GM21737 (cell line): ENCODE results near the gene RNF168.
"Not testable (repeated sequence)": the region's sequence is repeated elsewhere in the genome, so short reads cannot be mapped to it uniquely, and the experiment has no call there.

Experiments used
- ATAC-seq: cut with Tn5 transposase; IDR thresholded peaks from one replicate; pipeline ENCODE4 v1.9.1; 2021; ENCODE audit warnings: mild to moderate bottlenecking, moderate library complexity; ENCODE audit not compliant: unreplicated experiment

RNF168 gene

DNA sequence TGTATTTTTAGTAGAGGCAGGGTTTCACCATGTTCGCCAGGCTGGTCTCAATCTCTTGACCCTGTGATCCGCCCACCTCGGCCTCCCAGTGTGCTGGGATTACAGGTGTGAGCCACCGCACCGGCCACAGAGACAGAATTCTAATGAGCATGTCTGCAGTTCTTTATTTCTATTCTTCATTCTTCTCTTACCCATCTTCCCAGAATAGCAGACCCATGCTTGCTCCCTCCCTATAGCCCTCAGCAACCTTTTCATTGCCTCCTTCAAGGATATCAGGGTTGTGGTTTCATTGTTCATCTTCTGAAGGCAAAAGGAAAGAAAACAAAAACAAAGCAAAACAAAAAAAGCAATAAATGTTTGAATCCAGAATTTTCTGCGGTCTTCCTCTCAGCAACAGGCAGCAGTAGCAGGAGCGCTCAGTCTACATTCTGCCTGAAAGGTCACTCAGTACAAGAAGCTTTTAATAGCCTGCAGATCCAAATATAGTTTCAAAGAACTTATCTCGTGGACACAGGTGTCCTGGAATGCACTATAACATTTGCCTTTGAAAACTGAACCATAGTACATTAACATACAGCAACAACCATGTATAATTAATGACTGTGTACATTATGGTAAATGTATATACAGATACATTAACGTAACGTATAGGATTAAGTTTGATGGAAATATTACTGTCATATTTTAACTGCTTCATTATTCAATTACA lies 11.5 kb upstream of the RNF168 start, which contains the start of gene SMCO1:
TSS of gene SMCO1 (minus strand) at position 434 of the 709 bp plus-strand sequence. CDS start at position 297, 137 bp downstream.
- ATAC-seq, result no peak

DNA sequence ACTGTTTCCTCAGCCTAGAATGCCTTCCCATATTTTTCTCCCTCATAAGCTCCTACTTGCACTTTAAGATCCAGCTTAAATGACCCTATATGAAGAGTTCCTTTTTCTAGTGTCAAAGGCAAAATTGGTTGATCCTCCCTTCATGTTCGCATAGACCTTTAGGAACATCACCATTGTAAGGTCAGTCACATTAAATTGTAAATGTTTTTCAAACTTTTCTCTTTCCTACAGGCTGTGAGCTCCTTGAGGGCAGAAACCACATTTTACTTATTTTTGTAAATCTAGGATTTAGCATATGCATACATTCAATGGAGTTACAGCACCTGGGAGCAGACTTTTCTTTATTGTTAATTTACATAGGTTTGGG lies 10.8 kb upstream of the RNF168 start:
- ATAC-seq, result no peak

DNA sequence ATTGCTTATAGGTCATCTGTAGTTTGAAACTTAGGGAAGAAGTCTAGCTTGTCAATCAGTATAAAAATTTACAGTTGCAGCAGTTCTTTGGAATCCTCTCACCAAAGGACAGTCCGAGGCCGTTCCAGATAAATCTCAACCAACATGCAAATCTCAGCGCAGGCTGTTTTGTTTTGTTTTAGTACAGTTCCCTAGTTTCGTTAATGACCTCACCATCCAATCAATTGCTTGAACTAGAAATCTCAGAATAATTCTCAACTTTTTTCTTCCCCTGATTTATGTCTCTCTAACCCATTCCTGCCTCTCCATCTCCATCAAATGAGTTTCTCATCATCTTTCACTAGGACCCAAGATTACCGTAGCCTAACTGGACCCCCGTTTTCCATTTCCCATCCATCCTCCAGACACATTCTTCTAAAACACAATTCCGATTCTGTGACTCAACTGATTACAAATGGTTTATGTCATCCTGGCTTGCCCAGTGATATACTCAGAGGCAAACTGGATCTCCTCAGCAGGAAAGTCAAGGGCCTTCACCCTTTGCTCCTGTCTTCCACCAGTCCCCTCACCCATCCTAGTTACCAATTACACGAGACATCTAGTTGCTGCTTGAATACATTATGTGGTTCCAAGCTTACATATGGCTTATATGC lies 10.3 kb upstream of the RNF168 start:
- no peak for ATAC-seq

DNA sequence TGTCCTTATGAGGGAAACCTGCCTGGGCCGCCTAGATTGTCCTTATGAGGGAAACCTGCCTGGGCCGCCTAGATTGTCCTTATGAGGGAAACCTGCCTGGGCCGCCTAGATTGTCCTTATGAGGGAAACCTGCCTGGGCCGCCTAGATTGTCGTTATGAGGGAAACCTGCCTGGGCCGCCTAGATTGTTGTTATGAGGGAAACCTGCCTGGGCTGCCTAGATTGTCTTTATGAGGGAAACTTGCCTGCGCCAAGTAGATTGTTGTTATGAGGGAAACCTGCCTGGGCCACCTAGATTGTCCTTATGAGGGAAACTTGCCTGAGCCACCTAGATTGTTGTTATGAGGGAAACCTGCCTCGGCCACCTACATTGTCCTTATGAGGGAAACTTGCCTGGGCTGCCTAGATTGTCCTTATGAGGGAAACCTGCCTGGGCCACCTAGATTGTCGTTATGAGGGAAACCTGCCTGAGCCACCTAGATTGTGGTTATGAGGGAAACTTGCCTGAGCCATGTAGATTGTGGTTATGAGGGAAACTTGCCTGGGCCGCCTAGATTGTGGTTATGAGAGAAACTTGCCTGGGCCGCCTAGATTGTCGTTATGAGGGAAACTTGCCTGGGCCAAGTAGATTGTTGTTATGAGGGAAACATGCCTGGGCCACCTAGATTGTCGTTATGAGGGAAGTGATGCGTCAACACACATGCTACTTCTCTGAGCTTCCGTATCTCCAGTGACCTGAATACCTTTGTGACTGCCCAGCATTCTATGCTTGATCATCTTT lies 8.3 kb upstream of the RNF168 start:
- ATAC-seq, result not testable (repeated sequence)

DNA sequence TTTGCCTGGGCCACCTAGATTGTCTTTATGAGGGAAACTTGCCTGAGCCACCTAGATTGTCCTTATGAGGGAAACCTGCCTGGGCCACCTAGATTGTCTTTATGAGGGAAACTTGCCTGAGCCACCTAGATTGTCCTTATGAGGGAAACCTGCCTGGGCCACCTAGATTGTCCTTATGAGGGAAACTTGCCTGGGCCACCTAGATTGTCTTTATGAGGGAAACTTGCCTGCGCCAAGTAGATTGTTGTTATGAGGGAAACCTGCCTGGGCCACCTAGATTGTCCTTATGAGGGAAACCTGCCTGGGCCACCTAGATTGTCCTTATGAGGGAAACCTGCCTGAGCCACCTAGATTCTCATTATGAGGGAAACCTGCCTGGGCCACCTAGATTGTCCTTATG lies 7.5 kb upstream of the RNF168 start:
- ATAC-seq, result not testable (repeated sequence)

DNA sequence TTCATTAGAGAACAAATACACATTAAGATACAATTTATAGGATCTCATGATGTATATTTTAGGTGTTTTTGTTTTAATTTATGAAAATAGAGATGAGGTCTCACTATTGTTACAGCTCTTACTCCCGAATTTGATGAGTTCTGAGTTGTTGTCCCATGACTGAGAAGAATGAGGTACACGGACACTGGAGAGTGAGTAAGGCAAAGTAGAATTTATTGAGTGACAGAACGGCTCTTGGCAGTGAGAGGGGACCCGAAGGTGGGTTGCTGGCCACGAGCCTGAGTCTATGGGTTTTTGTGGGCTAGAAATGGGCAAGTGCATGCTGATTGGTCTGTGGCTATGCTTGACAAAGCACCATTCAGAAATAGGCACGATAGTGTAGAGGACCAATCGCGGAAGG lies 3.1 kb upstream of the RNF168 start:
- ATAC-seq, result no peak

DNA sequence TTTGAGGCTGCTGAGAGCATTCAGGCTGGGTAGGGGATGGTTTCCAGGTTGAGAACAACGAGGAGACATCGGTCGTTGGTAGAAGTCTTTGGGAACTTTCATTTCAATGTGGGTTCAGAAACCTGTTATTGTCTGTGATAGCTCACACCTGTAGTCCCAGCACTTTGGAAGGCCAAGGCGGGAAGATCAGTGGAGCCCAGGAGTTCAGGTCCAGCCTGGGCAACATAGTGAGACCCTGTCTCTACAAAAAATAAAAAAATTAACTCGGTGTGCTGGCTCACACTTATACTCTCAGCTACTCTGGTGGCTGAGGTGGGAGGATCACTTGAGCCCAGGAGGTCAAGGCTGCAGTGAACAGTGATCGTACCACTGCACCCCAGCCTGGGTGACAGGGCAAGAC lies 988 bp upstream of the RNF168 start:
- ATAC-seq, result no peak

DNA sequence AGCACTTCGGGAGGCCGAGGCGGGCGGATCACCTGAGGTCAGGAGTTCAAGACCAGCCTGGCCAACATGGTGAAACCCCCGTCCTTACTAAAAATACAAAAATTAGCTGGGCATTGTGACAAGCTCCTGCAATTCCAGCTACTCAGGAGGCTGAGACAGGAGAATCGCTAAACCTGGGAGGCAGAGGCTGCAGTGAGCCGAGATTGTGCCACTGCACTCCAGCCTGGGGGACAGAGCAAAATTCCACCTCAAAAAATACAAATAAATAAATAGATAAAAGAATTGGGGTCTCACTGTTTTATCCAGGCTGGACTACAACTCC lies 470 bp upstream of the RNF168 start:
- not testable (repeated sequence) for ATAC-seq

DNA sequence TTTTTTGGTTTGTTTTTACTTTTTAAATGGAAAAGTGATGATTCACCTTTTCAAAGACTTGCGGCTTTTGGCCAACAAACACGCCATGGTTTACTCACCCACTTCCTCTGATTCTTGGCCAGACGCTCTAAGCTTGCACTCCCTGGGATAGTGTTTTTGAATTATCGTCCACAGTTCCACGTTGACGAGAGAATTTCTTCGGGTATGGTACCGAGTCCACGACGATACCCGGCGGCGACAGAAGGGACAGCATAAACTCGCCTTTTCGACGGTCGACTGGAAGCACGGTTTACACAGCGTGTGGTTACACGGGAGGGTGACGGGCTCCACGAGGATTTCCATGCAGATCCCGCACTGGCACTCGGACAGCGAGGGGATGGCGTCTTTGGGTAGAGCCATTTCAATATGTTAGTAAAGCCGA lies 783 bp downstream of the RNF168 start:
- ATAC-seq, result peak; percentile 17

DNA sequence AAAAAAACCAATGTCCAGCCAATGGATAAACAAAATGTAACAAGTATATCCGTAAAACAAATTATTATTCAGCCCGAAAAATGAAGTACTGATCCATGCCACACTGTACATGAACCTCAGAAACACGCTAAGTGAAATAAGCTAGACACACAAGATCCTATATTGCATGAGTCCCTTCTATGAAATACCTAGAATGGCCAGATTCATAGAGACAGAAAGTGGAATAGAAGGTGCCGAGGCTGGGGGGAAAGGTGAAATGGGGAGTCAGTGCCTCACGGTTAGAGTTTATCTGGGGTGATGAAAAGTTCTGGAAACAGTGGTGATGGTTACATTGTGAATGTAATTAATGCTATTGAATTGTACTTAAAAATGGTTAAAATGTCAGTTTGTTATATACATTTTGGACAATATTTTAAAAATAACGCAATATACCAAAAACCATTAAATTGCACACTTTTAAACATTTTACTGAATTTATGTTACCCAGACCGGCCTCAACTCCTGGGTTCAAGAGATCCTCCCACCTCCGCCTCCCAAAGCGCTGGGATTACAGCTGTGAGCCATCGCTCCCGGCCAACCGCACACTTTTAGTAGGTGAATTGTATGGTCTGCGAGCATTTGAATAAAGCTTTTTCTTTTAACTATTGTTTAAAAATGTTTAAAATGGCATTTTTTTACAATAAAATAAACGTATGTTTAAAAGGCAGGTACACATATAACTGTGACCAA lies 2.1 kb downstream of the RNF168 start:
- no peak for ATAC-seq

DNA sequence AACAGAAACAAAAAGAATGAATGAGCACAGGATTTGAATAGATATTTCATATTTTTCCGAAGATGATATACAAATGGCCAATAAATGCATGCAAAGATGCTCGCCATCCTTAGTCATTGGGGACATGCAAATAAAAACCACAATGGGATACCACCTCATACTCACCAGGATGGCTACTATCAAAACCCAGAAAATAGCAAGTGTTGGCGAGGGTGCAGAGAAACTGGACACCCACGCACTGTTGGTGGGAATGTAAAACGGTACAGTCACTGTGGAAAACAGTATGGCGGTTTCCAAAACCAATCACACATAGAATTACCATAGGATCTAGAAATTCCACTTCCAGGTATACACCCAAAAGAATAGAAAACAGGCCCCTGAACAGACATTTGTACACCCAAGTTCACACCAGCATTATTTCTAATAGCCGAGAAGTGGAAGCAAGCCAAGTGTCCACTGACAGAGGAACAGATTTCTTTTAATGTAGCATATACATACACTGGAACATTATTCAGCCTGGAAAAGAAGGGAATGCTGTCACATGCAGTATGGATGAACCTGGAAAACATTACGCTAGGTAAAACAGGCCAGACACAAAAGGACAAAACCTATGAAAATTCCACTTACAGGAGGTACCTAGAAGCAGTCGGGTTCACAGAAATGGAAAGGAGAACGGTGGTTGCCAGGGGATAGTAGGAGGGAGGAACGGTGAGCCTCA lies 3.6 kb downstream of the RNF168 start:
- no peak for ATAC-seq

DNA sequence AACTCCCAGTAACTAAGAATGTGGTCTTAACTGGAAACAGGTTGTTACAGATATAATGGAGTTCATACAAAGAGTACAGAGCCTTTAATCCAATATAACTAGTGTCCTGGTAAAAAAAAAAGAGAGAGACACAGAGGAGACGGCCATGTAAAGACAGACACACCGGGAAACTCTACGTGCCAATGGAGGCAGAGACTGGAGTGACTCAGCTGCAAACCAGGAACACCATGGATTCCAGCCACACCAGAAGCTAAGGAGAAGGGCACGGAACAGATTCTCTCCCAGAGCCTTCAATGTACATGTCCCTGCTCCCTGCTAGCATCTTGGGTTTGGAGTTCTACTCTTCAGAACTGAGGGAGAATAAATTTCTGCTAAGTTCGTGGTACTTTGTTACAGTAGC lies 4.5 kb downstream of the RNF168 start:
- no peak for ATAC-seq

DNA sequence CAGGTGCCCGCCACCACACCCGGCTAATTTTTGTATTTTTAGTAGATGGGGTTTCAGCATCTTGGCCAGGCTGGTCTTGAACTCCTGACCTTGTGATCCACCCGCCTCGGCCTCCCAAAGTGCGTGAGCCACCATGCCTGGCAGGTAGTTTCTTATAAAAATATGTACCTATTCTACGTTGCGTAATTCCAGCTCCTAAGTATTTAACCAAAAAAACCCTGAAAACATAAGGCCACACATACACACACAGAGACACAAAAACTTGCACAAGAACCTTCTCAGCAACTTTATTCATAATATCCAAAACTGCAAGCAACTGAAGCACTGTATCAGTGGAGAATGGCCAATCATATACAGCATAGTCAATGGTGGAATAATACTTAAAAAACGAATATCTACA lies 5.3 kb downstream of the RNF168 start:
- ATAC-seq, result no peak

DNA sequence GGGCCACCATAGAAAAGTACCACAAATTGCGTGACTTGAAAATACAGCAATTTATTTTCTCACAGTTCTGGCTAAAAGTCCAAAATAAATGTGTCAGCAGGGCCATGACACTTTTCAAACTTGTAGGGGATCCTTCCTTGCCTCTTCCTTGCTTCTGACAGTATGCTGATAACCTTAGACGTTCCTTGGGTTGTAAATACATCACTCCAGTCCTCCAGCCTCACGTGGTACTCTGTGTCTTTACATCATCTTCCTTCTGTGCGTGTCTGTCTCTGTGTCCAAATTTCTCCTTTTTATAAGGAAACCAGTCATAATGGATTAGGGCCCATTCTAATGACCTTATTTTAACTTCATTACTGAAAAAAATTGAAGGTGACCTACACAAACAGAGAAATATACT lies 7.4 kb downstream of the RNF168 start:
- ATAC-seq, result no peak

DNA sequence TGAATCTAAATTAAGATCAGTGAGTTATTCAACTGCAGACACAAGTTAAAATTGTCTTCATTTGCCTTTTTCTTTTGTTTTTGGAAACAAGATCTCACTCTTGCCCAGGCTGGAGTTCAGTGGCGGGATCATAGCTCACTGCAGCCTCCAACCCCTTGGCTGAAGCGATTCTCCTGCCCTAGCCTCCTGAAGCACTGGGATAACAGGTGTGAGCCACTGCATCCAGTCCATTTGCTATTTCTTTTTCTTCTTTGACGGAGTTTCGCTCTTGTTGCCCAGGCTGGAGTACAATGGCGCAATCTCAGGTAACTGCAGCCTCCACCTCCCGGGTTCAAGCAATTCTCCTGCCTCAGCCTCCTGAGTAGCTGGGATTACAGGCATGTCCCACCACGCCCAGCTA lies 10.3 kb downstream of the RNF168 start:
- no peak for ATAC-seq

DNA sequence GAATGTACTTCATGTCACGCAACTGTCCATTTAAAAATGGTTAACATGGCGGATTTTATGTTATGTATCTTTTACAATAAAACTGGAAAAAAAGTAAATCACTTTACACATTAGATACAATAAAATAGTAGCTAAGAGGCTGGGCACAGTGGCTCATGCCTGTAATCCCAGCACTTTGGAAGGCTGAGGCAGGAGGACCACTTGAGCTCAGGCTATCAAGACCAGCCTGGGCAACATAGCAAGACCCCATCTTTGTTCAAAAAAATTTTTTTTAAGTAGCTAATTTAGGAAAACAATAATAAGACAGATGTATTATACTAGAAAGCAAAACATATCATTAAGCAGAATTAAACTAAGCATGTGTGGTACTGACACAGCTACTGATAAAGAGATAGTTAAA lies 11.5 kb downstream of the RNF168 start:
- ATAC-seq, result no peak

DNA sequence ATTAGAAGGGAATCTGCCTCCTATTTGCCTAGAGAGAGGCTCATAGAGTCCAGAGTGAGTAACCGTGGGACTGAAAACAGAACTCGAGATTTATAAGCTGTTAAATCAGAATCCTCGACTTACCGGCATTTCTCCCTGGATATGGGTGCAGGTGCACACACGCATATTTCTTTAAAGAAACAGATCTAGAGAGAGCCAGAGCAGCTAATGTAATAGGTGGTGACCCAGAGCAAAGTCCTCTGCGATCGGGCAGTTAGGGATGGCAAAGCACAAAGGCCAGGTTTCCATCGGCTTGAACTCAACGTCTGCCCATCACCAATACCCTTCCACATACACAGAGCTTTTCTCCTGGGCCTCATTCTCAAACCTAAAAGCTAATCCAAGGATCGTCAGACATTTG lies 13.8 kb downstream of the RNF168 start:
- no peak for ATAC-seq

DNA sequence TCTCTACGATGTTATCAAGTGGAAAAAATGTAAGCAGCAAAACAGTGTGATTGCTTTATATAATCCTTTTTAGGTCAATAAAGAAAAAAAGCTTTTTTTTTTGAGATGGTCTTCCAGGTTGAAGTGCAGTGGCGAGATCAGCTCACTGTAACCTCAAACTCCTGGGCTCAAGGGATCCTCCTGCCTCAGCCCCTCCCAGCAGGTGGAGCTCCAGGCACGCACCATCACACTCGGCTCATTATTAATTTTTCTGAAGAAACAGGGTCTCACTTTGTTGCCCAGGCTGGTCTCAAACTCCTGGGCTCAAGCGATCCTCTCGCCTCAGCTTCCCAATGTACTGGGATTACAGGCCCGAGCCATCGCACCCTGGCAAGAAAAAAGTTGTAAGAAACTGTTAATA lies 17.3 kb downstream of the RNF168 start:
- ATAC-seq, result no peak

DNA sequence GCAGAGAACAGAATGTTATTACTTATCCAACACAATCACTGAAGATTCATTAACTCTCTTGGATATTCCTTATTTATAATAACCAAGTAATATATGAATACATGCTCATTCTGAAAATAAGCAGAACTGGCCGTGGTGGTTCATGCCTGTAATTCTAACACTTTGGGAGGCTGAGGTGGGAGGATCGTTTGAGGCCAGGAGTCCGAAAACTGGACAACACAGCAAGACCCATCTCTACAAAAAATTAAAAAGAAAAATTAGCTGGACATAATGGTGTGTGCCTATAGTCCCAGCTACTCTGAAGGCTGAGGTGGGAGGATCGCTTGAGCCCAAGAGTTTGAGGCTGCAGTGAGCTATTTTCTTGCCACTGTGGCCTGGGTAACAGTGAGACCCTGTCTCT lies 25.9 kb downstream of the RNF168 start:
- no peak for ATAC-seq

DNA sequence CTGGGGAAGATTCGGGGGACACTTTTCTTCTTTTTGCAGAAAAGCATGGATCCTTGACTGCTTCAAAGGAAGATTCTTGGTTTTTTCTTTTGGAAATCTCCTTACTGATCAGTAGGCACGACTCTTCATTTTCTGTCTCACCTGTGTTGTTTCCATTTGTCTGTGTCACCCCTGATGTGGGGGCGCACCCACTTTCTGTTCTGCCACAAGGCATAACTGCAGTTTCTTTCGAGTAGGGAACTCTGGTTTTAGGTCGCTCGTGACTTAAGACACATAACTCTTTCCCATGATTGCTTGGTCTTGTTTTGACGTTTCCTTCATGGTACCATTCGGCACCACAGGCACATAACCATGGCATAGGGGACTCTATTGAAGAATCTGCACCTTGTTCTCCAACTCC lies 31.3 kb downstream of the RNF168 start:
- no peak for ATAC-seq

DNA sequence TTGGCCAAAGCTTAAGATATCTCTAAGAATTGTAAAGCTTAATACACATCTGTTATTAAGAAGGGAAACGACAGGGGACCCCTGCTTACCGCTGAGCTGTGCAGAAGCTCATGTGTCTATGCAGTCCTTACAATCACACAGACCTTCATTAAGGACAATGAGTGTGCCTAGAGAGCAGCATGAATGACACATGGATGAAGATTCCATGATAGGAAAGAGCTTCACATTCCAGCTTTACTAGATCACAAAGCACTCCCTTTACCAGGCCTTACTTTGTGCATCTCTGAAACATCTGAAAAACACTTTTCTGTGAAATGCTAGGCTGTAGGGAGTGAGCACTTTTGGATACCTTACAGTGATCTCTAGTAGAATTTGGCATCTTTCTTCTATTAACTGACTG lies 32.0 kb downstream of the RNF168 start:
- ATAC-seq, result no peak
